GM12872 (cell line): ENCODE data around the gene PLXDC2.

ENCODE experiments used
- TF ChIP-seq, protein P1 (sequence below): IDR thresholded peaks from 3 replicates; pipeline ENCODE4 v1.5.1; 2011; ENCODE audit warnings: low read depth, mild to moderate bottlenecking, low read length, moderate library complexity; ENCODE audit not compliant: insufficient read depth

PLXDC2 gene

DNA sequence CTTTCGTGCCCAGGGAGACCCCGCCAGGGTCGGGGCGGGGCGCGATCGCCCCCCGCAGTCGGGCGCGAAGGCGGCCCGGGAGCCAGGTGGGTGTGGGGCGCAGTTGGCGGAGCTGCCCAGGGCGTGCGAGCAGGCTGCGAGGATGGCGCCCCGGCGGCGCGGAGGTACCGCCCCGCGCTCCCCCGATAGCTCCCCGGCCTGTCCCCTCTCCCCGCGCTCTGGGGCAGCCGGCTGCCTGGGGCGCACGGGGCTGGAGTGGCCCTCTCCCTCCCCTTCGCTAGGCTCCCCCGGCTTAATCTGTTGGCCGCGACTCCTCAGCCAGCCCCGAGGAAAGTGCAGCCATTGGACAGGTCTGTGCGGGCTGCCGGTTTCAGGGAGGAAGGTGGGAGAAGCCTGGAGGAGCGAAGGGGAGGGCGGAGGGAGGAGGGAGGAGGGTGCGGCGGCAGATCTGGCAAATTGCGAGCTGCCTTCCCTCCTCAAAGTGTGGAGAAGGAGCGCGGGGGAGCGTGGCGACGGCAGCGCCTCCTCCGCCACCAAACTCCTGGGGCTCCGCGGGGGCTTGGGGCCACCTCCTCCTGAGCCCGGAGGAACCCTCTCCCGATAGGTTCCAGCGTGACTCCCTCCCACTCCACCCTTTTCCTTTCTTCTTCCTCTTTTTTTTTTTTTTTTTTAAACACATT, 361 bp upstream of the PLXDC2 start:
- TF ChIP-seq, protein P1, sequence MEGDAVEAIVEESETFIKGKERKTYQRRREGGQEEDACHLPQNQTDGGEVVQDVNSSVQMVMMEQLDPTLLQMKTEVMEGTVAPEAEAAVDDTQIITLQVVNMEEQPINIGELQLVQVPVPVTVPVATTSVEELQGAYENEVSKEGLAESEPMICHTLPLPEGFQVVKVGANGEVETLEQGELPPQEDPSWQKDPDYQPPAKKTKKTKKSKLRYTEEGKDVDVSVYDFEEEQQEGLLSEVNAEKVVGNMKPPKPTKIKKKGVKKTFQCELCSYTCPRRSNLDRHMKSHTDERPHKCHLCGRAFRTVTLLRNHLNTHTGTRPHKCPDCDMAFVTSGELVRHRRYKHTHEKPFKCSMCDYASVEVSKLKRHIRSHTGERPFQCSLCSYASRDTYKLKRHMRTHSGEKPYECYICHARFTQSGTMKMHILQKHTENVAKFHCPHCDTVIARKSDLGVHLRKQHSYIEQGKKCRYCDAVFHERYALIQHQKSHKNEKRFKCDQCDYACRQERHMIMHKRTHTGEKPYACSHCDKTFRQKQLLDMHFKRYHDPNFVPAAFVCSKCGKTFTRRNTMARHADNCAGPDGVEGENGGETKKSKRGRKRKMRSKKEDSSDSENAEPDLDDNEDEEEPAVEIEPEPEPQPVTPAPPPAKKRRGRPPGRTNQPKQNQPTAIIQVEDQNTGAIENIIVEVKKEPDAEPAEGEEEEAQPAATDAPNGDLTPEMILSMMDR = no peak

GRCh38 chr10:19817231-19817933, 1.1 kb downstream of the PLXDC2 start:
- TF ChIP-seq, protein P1 = peak; percentile 47; the same call in 2 of the 3 replicates

GRCh38 chr10:19818876-19819275, 2.6 kb downstream of the PLXDC2 start:
- TF ChIP-seq, protein P1 = no peak

DNA sequence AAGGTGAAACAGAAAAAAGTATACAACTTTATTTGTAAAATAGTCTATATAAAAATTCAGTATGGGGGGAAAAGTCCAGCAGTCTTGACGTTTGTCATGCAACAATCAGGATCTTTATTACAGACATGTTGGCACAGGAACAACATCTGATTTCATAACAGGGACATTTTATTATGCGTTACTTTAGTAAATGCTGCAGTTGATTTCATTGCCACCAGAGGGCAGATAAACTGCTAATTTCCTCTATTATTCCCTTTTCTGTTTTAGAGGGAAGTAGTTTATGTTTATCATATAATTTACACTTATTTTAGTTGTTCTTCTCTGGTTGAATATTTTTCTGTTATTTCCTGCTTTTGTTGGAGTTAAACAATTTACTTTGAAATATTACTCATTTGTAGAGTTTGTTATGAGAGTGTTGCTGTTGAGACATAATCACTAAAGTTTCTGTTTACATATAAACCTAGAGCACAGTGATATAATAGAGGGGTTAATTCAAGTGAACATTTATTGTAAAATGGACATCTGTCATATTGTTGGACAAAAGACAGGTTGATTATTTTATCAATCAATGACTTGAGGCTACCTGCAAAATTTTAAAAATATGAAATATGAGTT, 3.3 kb downstream of the PLXDC2 start:
- TF ChIP-seq, protein P1 = peak; percentile 62

- TF ChIP-seq, protein P1 = no peak
Observed at GRCh38 chr10:19824381-19825342, 8.4 kb downstream of the PLXDC2 start.

GRCh38 chr10:19825700-19826099, 9.5 kb downstream of the PLXDC2 start:
- TF ChIP-seq, protein P1 = no peak
